Urothelium cell line (cell line): ENCODE measurements around the gene EXTL1.

ENCODE experiments used
- DNase-seq: peaks from one replicate; pipeline ENCODE4 v3.0.0; 2011; ENCODE audit warnings: low spot score, mixed read lengths
- FAIRE-seq: peaks from 2 replicates; lab custom pipeline; 2011; peaks lifted over from hg19 to GRCh38; lab: Jason Lieb, UNC

EXTL1 gene

DNA sequence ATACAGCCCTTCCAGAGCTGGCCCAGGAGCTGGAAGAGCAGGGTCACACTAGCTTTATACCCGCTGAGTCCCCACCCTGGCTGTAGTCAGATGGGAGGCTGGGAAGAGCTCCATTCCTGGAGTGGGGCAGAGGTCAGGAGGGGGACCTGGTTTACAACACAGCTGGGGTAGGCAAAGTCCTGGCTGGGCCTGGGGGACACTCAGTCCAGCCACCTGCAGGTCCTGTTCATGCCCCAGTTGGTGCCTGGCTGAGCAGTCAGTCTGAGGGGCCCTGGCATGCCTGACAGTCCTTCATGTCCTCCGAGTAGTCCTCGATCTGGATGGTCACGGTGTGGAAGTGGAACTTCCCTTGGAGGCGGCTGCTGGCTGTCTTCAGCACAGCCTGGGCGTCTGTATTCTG is 17.3 kb downstream of the EXTL1 start:
- FAIRE-seq (no peak), DNase-seq (no peak)

DNA sequence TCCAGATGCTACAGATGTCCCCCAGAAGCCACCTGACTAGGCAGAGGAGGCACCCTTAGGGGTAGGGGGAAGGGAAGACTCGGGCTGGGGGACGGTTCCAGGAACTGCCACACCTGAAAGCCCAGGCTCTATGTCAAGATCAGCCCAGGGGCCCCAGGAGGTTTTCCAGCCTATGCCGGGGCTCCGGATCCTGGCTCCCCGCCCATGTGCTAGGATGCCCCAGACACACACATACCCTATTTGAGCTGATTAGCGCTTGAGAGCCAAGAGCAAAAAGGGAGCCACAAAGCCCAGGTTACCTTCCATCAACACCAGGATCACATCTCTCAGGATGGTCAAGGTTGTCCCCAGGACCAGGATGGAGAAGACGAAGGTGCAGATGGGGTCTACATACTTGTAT is 19.8 kb downstream of the EXTL1 start:
- FAIRE-seq: no peak
- no peak for DNase-seq

DNA sequence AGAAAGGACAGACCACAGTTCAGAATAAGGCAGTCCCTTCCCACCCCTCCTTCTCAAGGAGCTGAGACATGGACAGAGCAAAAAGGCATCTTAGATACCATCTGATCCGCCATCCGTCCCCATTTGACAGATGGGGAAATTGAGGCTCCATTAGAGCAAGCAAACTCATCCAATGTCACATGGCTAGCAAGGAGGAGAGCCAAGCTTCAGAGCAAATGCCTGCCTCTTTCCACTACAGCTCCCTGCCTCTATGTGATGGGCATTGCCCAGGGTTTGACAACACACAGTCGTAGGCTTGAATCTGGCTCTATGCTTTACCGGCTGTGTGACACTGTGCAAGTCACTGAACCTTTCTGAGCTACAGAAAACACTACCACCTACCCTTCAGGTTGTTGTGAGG is 20.4 kb downstream of the EXTL1 start:
- FAIRE-seq (no peak), DNase-seq (no peak)

DNA sequence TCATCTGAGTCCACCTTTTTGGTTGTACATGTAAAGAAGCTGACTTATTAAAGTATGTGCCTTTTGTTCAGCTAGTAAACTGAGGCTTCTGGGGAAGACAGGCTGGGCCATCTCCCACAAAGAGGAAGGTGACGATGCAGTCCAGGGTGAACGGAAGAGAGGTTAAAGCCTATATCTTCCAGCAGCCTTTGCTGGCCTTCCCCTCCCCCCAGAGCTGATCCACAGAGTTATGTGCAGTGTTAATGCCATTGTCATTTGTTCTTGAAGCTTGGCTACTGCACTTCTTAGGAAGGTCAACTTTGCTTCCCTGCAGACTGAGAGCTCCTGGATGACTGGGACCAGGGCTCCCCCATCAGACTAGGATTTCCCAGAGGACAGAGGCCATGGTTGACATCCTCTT is 22.2 kb downstream of the EXTL1 start:
- FAIRE-seq: no peak

DNA sequence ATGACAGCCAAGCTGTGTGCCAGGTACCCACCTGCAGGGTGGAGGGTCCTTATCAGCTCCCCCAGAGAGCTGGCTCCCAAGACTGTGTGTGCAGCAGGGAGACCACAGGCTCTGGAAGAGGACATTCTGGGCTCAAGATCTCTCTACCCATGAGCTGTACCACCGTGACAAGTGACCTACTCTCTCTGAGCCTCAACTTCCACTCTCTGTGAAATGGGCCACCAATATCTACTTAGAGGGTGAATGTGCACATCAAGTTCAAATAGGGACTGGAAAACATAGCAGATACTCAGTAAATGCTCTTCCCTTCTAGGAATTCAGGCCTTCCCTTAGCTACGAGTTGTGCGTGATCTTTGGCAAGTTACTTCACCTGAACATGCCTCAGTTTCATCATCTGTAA is 22.8 kb downstream of the EXTL1 start:
- DNase-seq (no peak), FAIRE-seq (peak; percentile 27)

More for the DNA sequence above, 22.2 kb downstream of the EXTL1 start:
- DNase-seq: no peak

DNA sequence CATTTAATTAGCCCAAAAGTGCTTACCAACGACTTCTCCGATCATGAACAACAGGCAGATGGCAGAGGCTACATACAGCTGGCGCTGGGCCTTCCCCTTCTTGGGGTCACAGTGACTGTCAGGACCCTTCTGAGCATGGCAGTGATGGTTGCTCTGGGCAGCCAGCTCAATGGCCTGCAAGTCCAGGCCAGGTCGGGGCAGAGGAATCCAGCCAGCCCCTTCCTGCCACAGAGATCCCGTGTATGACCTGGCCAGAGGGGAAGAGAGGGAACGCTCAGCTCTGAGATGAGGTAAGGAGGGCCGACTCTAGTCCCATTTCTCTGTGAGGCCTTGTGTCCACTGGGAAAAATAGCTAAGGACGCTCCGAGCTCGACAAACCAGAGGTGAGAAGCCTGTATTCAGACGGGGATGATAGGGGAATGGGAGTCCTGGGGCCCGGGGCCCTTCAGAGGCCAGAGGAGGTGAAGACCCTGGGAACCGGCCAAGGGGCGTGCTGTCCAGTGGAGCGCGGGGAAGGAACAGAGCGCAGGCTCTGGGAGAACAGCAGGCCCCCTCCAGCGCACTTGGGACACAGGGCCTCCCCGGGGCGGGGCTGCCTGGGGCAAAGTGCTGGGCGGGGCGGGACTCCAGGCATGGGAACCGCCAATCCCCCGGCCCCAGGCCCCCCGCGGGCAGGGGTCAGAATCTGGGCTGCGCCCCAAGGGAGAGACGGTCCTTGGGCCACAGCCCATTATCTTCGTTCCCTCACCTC is 23.6 kb downstream of the EXTL1 start:
- no peak for FAIRE-seq
- no peak for DNase-seq

DNA sequence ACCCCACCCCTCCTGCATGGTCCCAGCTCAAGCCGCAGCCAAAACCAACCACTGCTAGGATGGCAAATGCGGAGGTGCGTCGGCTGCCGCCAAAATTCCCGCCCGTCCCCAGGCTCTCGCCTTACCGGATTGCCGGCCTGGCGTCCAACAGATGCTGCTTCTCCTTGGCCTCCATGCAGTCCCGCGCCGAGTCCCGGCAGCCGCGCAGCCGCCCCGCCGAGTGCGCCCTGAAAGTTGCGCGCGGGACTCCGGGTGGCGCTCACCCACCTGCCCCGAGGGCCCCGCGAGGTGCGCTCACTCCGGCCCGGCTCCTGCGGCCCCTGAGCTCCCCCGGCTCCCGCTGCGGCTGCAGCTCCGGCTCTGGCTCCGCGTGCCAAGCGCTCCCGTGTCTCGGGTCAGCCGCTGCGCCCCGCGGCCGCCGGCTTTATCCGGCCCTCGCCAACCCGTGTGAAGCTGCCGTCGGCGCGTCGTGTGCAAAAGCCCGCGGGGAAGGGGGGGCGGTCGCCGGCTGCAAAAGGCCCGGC is 24.2 kb downstream of the EXTL1 start, which contains the start of gene SLC30A2:
SLC30A2 (minus strand) TSS at position 397 of the 524 bp plus-strand sequence; CDS start at position 175, 222 bp downstream.
- FAIRE-seq (no peak), DNase-seq (no peak)

DNA sequence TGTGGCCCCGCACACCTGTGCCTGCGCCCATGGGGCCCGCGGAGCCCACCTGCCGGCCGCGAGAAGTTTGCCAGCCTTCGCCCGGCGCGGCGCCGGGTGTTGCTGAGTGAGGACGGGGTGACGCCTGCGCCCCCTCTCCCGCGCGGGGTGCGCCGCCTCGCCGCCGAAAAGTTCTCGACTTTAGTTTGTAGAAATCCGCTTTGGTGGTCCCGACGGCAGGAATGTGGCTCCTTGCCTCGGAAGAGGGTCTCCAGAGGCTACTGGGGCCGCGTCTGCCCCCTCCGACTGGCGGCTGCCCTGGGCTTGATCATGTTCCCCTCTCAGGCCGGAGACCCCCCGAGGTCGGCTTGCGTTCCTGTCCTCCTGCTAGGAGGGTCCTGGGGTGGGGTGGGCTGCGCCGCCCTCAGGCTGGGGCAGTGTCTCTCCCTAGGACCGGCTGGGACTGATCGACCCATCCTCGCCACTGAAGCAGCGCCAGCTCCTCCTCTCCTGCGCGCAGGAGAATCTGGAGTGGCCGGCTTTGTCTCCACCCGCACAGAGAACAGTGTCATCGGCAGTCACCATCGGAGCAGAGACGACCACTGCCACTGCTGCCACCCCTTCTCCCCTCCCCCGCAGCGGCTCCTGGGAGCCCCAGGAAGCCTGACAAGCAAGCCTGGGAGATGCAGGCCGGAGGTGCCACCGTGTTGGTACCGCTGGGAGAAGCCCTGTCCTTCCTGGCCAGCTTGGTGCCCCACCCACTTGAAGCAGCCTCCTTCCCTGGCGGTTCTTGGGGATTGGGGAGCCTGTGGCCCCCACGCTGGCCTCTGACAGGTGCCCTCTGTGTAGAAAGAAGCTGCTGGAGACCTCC is 24.9 kb downstream of the EXTL1 start:
- no peak for DNase-seq
- FAIRE-seq: no peak

DNA sequence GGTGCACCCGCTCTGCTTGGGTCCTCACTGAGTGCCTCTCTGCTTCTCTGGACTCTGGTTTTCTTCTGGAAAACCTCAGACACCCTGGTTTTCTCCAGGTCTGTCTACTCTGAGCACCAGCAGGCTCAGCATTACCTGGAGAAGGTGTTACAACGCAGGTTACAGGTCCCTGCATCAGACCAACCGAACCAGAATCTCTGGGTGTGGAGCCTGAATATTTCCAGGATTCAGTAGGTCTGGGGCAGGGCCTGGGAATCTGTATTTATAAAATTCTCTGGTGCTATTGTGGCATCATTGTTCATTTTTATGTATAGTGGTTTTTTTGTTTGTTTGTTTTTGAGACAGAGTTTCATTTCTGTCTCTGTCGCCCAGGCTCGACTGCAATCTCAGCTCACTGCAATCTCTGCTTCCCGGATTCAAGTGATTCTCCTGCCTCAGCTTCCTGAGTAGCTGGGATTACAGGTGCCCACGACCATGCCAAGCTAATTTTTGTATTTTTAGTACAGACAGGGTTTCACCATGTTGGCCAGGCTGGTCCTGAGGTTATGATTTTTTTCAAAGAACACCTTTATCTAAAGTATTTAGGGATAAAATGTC is 25.8 kb downstream of the EXTL1 start:
- no peak for FAIRE-seq
- no peak for DNase-seq

DNA sequence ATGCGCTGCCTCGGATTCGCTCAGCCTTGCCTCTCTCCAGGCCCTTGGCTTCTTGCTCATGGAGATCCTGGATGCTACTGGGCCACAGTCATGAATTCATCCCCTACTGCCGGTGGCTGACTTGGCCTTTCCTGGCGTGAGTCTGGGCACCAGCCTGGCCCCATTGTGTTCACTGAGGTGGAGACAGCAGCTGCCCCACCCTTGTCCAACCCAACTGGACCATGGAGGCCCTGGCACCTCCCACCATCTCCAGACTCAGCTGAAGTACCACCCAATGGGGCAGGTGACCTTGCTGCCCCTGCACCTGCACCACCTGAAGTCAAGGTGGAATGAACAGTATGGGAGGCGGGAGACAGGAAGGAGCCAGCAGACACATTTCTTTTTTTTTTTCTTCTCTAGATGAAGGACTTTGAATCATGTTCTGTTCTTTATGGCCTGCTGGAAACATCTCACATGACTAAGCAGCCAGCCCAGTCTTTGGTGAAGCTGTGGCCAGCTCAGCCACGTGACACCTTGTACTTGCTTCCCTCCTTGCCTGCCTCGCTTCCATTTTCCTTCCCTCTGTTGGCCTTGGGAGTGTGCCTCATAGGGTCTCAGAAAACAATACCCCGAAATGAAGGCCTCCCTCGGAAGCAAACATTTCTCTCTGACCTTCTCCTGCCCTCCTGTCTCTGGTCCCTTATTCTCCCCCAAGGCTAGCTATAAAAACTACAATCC is 28.1 kb downstream of the EXTL1 start:
- DNase-seq: no peak
- no peak for FAIRE-seq

DNA sequence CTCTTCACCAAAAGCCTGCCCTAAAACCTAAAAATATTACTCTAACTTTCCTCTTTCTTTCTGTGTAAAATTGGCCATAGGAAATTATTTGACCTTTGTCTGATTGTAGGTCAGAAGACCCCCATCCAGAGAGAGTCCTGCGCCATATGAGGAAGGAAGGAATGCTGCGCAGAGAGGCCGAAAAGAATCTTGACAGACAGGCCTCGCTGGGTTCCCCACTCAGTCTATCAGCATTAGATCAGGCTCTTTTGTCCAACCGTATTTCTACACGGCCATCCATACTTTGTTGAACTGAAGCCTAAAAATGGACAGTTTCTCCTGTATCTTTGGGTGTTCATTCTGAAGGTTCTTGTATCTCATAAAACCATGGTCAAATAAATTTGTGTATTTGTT is 28.7 kb downstream of the EXTL1 start:
- DNase-seq: no peak
- FAIRE-seq: no peak

DNA sequence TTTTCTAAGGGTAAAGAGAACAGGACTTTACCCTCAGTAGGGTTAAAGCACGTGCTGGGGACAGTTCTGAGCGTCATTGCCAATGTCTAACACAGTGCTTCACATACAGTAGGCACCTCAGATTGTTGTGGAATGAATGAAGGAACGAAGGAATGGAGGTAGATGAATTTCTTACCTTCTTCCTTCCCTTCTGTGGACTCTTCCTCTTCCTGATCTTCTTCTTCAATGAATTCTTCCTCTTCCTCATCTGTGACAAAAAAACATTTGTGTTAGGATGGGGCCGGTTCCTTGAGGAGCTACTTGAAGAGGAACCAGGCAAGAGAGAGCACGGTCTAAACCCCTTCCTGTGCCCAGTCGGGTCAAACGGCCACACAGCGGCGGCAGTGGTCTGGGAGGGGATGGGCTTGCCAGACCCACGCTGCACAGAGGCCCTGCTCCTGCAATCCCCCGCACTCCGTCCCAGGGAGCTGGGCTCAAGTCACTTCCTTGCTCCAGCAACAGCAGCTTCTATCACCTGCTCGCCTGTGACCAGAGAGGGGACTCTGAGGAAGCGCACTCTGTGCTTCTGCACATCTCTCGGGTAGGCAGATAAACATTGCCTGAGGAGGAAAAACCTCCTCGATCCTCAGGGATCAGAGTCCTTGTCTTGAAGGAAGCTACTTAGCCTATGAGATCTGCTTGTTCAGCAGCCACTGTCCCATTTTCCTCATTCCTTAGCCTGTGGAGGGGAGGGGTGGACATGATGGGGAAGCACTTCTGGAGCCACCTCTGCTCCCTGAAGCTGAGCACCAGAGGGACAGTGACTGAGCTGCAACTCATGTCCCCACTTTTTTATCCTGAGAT is 32.4 kb downstream of the EXTL1 start:
- no peak for DNase-seq
- no peak for FAIRE-seq

DNA sequence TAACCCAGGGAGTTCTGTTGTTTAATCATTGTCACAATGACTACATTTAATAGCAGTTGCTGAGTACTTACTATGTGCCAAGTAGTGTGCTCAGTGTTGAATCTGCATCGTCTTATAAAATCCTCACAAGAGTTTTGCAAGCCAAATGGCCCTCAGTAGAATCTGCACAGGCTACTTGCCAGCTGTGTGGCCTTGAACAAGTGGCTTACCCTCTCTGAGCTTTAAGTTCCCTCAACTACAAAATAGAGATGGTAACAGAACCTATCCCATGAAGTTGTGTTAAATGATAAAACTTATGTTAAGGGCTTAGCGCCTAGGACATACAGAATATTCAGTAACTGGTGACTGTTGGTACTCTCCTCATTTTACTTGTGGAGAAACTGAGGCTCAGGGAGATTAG is 33.5 kb downstream of the EXTL1 start:
- FAIRE-seq: no peak
- no peak for DNase-seq

DNA sequence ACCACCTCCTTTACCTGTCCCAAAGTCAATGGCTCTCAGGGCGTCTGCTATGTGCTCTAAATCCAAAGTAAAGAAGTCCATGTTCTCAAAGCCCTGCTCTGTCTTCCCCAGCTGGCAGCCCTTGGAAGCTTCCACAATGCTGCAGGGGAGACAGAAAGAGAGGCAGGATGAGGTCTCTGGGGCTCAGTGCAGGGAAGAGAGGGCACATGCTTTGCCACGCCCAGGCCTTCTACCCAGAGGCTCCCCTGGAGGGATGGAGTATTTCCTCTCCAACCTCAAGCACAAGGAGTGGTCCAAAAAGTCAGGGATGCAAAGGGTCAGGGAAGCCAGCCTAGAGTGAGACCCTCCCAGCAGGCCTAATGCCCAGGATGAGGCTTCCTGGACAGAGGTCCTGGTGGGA is 35.6 kb downstream of the EXTL1 start:
- no peak for FAIRE-seq
- DNase-seq: no peak

DNA sequence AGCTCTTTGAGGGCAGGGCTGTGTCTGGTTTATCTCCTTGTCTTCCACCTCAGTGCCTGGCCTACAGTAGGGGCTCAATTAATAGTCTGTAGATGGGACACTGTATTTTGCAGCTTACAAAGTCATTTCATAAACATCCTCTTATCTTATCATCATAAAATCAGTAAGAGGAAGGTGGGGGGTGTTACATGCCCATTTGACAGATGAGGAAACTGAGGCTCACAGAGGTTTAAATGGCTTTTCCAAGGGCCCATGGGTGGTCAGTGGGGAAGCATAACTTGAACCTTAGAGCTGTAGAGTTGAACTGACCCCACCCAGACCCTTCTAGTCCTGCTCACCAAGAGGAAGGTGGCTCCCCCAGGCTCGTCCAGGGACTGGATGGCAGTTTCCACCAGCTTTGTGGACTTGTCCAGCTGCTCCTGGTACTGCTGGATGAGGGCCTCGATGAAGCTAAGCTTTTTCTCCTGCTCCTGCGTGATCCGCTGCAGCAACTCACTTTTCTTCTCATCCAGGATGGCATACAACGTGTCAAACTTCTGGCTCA is 36.5 kb downstream of the EXTL1 start:
- DNase-seq (no peak), FAIRE-seq (no peak)

DNA sequence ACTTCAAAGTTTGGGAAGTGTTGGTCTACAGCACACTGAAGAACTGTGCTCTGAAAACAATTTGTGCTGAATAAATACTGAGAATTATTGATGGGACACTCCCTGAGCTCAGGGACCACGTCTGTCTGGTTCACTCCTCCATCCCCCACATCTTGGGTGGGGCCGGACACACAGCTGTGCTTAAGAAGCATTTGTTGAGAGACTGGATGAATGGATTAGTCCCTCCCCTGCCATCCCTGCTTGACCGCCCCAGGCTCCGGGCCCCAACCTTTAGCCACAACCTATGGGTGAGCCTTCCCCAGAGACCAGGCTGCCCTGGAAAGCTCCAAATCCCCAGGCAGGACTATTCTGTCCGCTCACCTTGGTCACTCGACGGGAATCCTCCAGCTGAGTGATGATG is 38.3 kb downstream of the EXTL1 start:
- DNase-seq (no peak), FAIRE-seq (no peak)

DNA sequence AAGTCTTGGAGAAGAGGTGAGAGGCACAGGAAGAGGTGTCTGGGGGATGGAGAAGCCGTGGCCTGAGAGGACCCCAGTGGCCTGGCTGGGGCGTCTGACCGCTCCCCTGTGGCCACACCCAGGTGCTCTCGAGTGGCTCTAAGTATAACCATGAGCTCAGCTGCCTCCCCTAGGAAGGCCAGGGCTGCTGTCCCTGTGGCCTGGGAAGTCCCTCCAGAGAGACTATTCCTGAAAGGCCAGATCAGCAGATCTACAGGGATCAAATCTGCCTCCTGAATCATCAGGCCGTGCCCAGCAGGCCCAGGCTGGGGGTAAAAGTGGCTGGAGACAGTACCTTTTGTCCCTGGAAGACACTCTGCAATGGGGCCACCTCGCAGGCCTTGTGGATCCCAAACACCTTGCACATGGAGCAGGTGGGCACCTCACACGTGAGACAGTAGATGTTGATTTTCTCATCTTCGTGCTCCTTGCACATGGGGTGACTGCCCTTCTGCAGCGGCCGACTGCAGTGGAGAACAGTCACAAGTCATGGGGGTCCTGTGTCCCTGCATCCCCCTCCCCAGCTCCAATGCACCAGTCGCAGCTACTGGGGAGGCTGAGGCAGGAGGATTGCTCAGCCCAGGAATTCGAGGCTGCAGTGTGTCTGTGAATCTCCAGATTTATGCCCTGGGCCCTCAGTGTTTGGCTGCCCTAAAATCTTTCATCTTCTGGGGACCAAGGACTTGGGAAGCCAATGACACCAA is 39.4 kb downstream of the EXTL1 start:
- FAIRE-seq: no peak

DNA sequence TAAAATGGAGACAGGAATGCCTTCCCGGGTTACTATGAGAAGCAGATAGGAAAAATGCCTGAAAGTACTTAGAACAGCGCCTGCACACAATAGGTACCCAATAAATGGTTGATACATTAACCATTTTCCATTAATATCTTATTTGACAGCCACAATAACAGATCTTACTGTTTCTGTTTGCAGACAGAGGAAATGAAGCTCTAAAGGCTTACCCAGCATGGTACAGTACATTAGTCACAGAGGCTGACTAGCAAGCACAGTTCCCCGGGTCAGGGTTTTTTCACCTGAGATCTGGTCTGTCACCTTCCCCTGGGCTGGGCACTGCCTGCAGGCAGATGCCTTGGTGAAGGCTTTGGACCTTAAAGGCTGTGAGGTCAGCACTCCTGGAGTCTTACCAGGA is 43.0 kb downstream of the EXTL1 start:
- DNase-seq (no peak), FAIRE-seq (no peak)

More for the DNA sequence above, 39.4 kb downstream of the EXTL1 start:
- DNase-seq: no peak

DNA sequence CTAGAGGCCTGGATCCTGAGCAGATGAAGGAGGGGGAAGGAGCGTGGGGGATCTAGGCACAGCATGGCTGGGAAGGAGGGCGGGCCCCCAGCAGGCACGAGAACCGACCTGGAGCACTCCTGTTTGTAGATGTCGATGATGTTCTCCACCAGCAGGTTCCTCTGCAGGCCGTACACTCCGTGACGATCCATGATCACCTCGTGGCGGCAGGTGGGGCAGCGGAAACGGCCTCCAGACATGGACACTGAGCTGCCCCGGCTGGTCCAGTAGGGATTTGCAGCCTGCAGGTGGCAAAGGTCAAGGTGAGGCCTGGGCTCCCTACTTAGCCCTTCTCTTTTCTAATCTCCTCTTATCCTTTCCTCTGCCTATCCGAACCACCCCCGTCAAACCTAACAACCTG is 44.6 kb downstream of the EXTL1 start:
- no peak for FAIRE-seq
- no peak for DNase-seq
